NAMALWA (cell line): ENCODE data around the gene SPON1.
"Not testable (repeated sequence)": the region's sequence is repeated elsewhere in the genome, so short reads cannot be mapped to it uniquely, and the experiment has no call there.

ENCODE experiments used
- DNase-seq: peaks from one replicate; pipeline ENCODE4 v3.0.0-alpha.2; 2015; ENCODE audit warnings: low spot score

SPON1 gene

GRCh38 chr11:14082338-14082737 lies 119.8 kb downstream of the SPON1 start:
- no peak for DNase-seq

- DNase-seq, result not testable (repeated sequence)
Observed at GRCh38 chr11:14088861-14089260, 126.3 kb downstream of the SPON1 start.

GRCh38 chr11:14089690-14090462 lies 127.4 kb downstream of the SPON1 start:
- DNase-seq, result no peak

- not testable (repeated sequence) for DNase-seq
Observed at GRCh38 chr11:14090631-14091030, 128.1 kb downstream of the SPON1 start.

GRCh38 chr11:14093065-14093464 lies 130.5 kb downstream of the SPON1 start:
- DNase-seq, result no peak

GRCh38 chr11:14094481-14095037 lies 132.0 kb downstream of the SPON1 start:
- no peak for DNase-seq

- DNase-seq, result no peak
Observed at GRCh38 chr11:14095882-14096281, 133.4 kb downstream of the SPON1 start.

GRCh38 chr11:14096606-14097005 lies 134.1 kb downstream of the SPON1 start:
- no peak for DNase-seq

- DNase-seq, result no peak
Observed at GRCh38 chr11:14101388-14101787, 138.9 kb downstream of the SPON1 start.

GRCh38 chr11:14102766-14103165 lies 140.2 kb downstream of the SPON1 start:
- DNase-seq, result no peak

GRCh38 chr11:14105446-14105845 lies 142.9 kb downstream of the SPON1 start:
- DNase-seq, result no peak

- DNase-seq, result no peak
Observed at GRCh38 chr11:14106303-14107049, 144.0 kb downstream of the SPON1 start.

- no peak for DNase-seq
Observed at GRCh38 chr11:14107050-14107430, 144.5 kb downstream of the SPON1 start.

- no peak for DNase-seq
Observed at GRCh38 chr11:14109742-14110141, 147.2 kb downstream of the SPON1 start.

- no peak for DNase-seq
Observed at GRCh38 chr11:14110629-14111028, 148.1 kb downstream of the SPON1 start.

GRCh38 chr11:14111496-14111895 lies 149.0 kb downstream of the SPON1 start:
- DNase-seq, result no peak

- no peak for DNase-seq
Observed at GRCh38 chr11:14112721-14113120, 150.2 kb downstream of the SPON1 start.

- no peak for DNase-seq
Observed at GRCh38 chr11:14114269-14114668, 151.7 kb downstream of the SPON1 start.

- no peak for DNase-seq
Observed at GRCh38 chr11:14114786-14115185, 152.3 kb downstream of the SPON1 start.

- no peak for DNase-seq
Observed at GRCh38 chr11:14117632-14118031, 155.1 kb downstream of the SPON1 start.

GRCh38 chr11:14118072-14118471 lies 155.5 kb downstream of the SPON1 start:
- no peak for DNase-seq

GRCh38 chr11:14119357-14119756 lies 156.8 kb downstream of the SPON1 start:
- no peak for DNase-seq

- no peak for DNase-seq
Observed at GRCh38 chr11:14124350-14124749, 161.8 kb downstream of the SPON1 start.
